Stomach smooth muscle (tissue), 2 donors: Measurements from ENCODE around the gene CLEC14A.

ENCODE experiments used
- H3K27ac ChIP-seq: one replicate; pipeline ENCODE4 v1.7.0; 2013; ENCODE audit warnings: mild to moderate bottlenecking, low read length, inconsistent platforms
- H3K27me3 ChIP-seq, 2 donors: one replicate each; pipeline ENCODE4 v1.7.0; 2013; ENCODE audit warnings: low read length in 2 of 2; ENCODE audit not compliant: insufficient read depth in 2 of 2, control insufficient read depth in 1 of 2
- H3K36me3 ChIP-seq, 2 donors: one replicate each; pipeline ENCODE4 v1.7.0; 2013; ENCODE audit warnings: low read length in 2 of 2; ENCODE audit not compliant: control insufficient read depth in 2 of 2, insufficient read depth in 2 of 2
- H3K4me1 ChIP-seq: one replicate; pipeline ENCODE4 v1.7.0; 2013; ENCODE audit warnings: low read length; ENCODE audit not compliant: control insufficient read depth, insufficient read depth
- H3K4me3 ChIP-seq, 2 donors: one replicate each; pipeline ENCODE4 v1.7.0; 2013; ENCODE audit warnings: low read length in 2 of 2
- H3K9ac ChIP-seq, 2 donors: one replicate each; pipeline ENCODE4 v1.7.0; 2013; ENCODE audit warnings: low read length in 2 of 2, mild to moderate bottlenecking in 1 of 2
- H3K9me3 ChIP-seq, 2 donors: one replicate each; pipeline ENCODE4 v1.7.0; 2013; ENCODE audit warnings: low read length in 2 of 2; ENCODE audit not compliant: control insufficient read depth in 2 of 2
- donor health status: healthy.
- donor health status: Pancreatic carcinoma.

CLEC14A gene

GRCh38 chr14:38212111-38212510 lies 43.8 kb downstream of the CLEC14A start:
- Histone ChIP-seq H3K27me3 (peaks cover 22 to 25% of the 10 kb centered on the region in 2 donors), H3K4me3 (no peak overlapping the region)

GRCh38 chr14:38211255-38211735 lies 44.6 kb downstream of the CLEC14A start:
- no peaks in the 10 kb centered on the region for H3K9me3 ChIP-seq

More at GRCh38 chr14:38212111-38212510, 43.8 kb downstream of the CLEC14A start:
- Histone ChIP-seq H3K9ac (no peak overlapping the region), H3K4me1 (peaks cover 7% of the 10 kb centered on the region), H3K27ac (no peak overlapping the region), H3K9me3 (no peaks in the 10 kb centered on the region), H3K36me3 (no peaks in the 10 kb centered on the region)

GRCh38 chr14:38210587-38211216 lies 45.2 kb downstream of the CLEC14A start:
- no peaks in the 10 kb centered on the region for H3K36me3 ChIP-seq
- H3K9me3 ChIP-seq = peaks cover 0 to 5% of the 10 kb centered on the region in 2 donors
- H3K27me3 ChIP-seq = peaks cover 24 to 25% of the 10 kb centered on the region in 2 donors
- H3K4me3 ChIP-seq = peak overlapping the region in 1 of 2 donors; percentile 55
- H3K4me1 ChIP-seq = peaks cover 7% of the 10 kb centered on the region
- H3K27ac ChIP-seq = no peak overlapping the region
- no peak overlapping the region for H3K9ac ChIP-seq

More at GRCh38 chr14:38211255-38211735, 44.6 kb downstream of the CLEC14A start:
- Histone ChIP-seq H3K4me1 (peaks cover 7% of the 10 kb centered on the region), H3K36me3 (no peaks in the 10 kb centered on the region), H3K4me3 (peak overlapping the region in 1 of 2 donors; percentile 55), H3K9ac (no peak overlapping the region), H3K27ac (no peak overlapping the region), H3K27me3 (peaks cover 22 to 25% of the 10 kb centered on the region in 2 donors)

GRCh38 chr14:38209572-38210557 lies 46.0 kb downstream of the CLEC14A start:
- H3K27ac ChIP-seq = no peak overlapping the region
- H3K36me3 ChIP-seq = no peaks in the 10 kb centered on the region
- no peak overlapping the region for H3K9ac ChIP-seq
- H3K9me3 ChIP-seq = peaks cover 0 to 5% of the 10 kb centered on the region in 2 donors
- peaks cover 7% of the 10 kb centered on the region for H3K4me1 ChIP-seq
- peaks cover 24 to 25% of the 10 kb centered on the region in 2 donors for H3K27me3 ChIP-seq
- peak overlapping the region in 1 of 2 donors; percentile 55 for H3K4me3 ChIP-seq

GRCh38 chr14:38208618-38209562 lies 47.0 kb downstream of the CLEC14A start:
- Histone ChIP-seq H3K36me3 (no peaks in the 10 kb centered on the region), H3K27me3 (peaks cover 25 to 28% of the 10 kb centered on the region in 2 donors), H3K27ac (no peak overlapping the region), H3K9me3 (peaks cover 0 to 5% of the 10 kb centered on the region in 2 donors), H3K9ac (no peak overlapping the region), H3K4me1 (peaks cover 7% of the 10 kb centered on the region), H3K4me3 (peak overlapping the region; percentile 31 to 55)

GRCh38 chr14:38207736-38208617 lies 47.9 kb downstream of the CLEC14A start, which contains the start of gene SSTR1:
Gene SSTR1 (plus strand): TSS chr14:38207904. CDS start chr14:38209390, 1,486 bp downstream.
- peaks cover 7% of the 10 kb centered on the region for H3K4me1 ChIP-seq
- peak within 1 kb of the TSS; percentile 31 to 55 for H3K4me3 ChIP-seq
- H3K9ac ChIP-seq = no peak within 1 kb of the TSS
- H3K27me3 ChIP-seq = peaks cover 25 to 29% of the 10 kb centered on the region in 2 donors
- H3K9me3 ChIP-seq = peaks cover 0 to 5% of the 10 kb centered on the region in 2 donors
- no peaks in the 10 kb centered on the region for H3K36me3 ChIP-seq
- no peak within 1 kb of the TSS for H3K27ac ChIP-seq

- Histone ChIP-seq H3K9ac (no peak overlapping the region), H3K9me3 (peaks cover 0 to 5% of the 10 kb centered on the region in 2 donors), H3K4me3 (no peak overlapping the region), H3K4me1 (peaks cover 7% of the 10 kb centered on the region), H3K36me3 (no peaks in the 10 kb centered on the region), H3K27me3 (peaks cover 25 to 29% of the 10 kb centered on the region in 2 donors), H3K27ac (no peak overlapping the region)
These were observed 48.5 kb downstream of the CLEC14A start for GRCh38 chr14:38207377-38207735.

GRCh38 chr14:38206689-38207376 lies 49.1 kb downstream of the CLEC14A start:
- H3K36me3 ChIP-seq = no peaks in the 10 kb centered on the region
- no peak overlapping the region for H3K27ac ChIP-seq
- H3K27me3 ChIP-seq = peaks cover 25 to 29% of the 10 kb centered on the region in 2 donors
- H3K9me3 ChIP-seq = peaks cover 0 to 5% of the 10 kb centered on the region in 2 donors
- H3K4me1 ChIP-seq = peaks cover 7% of the 10 kb centered on the region
- H3K9ac ChIP-seq = no peak overlapping the region
- no peak overlapping the region for H3K4me3 ChIP-seq
